Lower leg skin (tissue), 4 donors: ENCODE results near the gene TBC1D22A. TPM values are rescaled to one million over a fixed set of nuclear protein-coding genes. Genes with fewer than 3 reads are reported as not detected.
"Not testable (repeated sequence)": the region's sequence is repeated elsewhere in the genome, so short reads cannot be mapped to it uniquely, and the experiment has no call there.

Source experiments
- DNase-seq, 2 donors: peaks; one replicate each; pipeline ENCODE4 v3.0.0-alpha.2; 2019; ENCODE audit warnings: low spot score in 2 of 2
- H3K4me3 ChIP-seq: fragments of 200-600 bp; sonication (generic); 2 replicates; pipeline ENCODE4 v1.5.1; 2017; ENCODE audit warnings: mild to moderate bottlenecking, low read depth; ENCODE audit not compliant: poor library complexity, severe bottlenecking
- POLR2A ChIP-seq, 2 donors: fragments of 450-650 bp; IDR thresholded peaks; one replicate each; pipeline ENCODE4 v1.6.1; 2016 to 2017; ENCODE audit warnings: antibody characterized with exemption in 2 of 2, mild to moderate bottlenecking in 1 of 2, moderate library complexity in 1 of 2
- WGBS, 2 donors: methylation state at CpG; one replicate each; pipeline ENCODE4 v1.1.5; 2018; 5-methylcytosine and 5-hydroxymethylcytosine counted together
- intact Hi-C: fragments of 100-400 bp; cut with DNase I; formaldehyde crosslinking; loops from one replicate; pipeline ENCODE4 v1.15.0; 2023; ENCODE audit warnings: low total_unique reads
- total RNA-seq, 4 donors: library from RNA; depleted of rRNA; stranded (reverse); fragments of >200 nt; gene quantifications; one replicate each; pipeline ENCODE4 v1.1.0, GENCODE V29; 2016
- TF ChIP-seq, protein P1 (sequence below), 3 donors: fragments of 450-650 bp; IDR thresholded peaks; one replicate each; pipeline ENCODE4 v1.5.1; 2016; ENCODE audit warnings: antibody characterized with exemption in 3 of 3, mild to moderate bottlenecking in 3 of 3, moderate library complexity in 2 of 3

TBC1D22A gene
- total RNA-seq, 4 donors from 2014 or later, result 21.8 to 32.3 (median 31.6) TPM

DNA sequence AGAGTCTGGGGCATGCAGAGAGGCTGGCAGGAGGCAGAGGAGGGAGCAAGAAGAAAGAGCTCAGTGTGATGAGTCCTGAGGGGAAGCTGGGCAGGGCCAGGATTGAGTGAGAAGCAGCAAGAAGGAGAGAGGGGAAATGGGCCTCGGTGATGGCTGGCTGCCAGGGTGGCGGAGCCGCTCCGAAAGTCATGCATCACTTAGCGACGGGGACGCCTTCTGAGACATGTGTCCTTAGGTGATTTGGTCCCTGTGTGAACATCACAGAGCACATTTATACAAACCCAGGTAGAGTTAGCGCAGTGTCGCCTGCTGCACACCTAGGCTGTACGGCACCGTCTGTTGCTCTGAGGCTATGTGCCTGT, 15.1 kb downstream of the TBC1D22A start:
- DNase-seq, result no peak
- intact Hi-C loops, result no loop called here
- WGBS, 2 donors, result 68 to 75% methylated on average over 11 of the region's 11 CpGs
- H3K4me3 ChIP-seq, result no peak overlapping the region
- TF ChIP-seq, protein P1, sequence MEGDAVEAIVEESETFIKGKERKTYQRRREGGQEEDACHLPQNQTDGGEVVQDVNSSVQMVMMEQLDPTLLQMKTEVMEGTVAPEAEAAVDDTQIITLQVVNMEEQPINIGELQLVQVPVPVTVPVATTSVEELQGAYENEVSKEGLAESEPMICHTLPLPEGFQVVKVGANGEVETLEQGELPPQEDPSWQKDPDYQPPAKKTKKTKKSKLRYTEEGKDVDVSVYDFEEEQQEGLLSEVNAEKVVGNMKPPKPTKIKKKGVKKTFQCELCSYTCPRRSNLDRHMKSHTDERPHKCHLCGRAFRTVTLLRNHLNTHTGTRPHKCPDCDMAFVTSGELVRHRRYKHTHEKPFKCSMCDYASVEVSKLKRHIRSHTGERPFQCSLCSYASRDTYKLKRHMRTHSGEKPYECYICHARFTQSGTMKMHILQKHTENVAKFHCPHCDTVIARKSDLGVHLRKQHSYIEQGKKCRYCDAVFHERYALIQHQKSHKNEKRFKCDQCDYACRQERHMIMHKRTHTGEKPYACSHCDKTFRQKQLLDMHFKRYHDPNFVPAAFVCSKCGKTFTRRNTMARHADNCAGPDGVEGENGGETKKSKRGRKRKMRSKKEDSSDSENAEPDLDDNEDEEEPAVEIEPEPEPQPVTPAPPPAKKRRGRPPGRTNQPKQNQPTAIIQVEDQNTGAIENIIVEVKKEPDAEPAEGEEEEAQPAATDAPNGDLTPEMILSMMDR (IDR thresholded peaks at IDR 0.05), result no peak
- TF ChIP-seq POLR2A (IDR thresholded peaks at IDR 0.05), result no peak

DNA sequence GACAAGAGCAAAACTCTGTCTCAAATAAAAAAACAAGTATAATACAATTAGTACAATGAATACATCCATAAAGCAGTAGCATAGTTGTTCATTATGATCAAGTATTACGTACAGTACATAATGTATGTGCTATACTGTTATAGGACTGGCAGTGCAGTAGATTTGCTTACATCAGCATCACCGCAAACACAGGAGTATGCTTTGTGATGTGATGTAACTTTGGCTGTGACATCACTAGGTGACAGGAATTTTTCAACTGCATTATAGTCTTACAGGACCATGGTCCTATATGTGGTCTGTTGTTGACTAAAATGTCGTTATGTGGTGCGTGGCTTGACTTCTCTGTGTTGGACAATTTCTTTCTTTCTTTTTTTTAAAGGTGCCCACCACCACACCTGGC, 16.6 kb downstream of the TBC1D22A start:
- intact Hi-C loops, result no loop called here
- H3K4me3 ChIP-seq, result no peak overlapping the region
- DNase-seq, result no peak
- 96 to 98% methylated on average over 4 of the region's 4 CpGs for WGBS, 2 donors
- no peak for TF ChIP-seq POLR2A (IDR thresholded peaks at IDR 0.05)
- TF ChIP-seq, protein P1 (IDR thresholded peaks at IDR 0.05), result no peak

DNA sequence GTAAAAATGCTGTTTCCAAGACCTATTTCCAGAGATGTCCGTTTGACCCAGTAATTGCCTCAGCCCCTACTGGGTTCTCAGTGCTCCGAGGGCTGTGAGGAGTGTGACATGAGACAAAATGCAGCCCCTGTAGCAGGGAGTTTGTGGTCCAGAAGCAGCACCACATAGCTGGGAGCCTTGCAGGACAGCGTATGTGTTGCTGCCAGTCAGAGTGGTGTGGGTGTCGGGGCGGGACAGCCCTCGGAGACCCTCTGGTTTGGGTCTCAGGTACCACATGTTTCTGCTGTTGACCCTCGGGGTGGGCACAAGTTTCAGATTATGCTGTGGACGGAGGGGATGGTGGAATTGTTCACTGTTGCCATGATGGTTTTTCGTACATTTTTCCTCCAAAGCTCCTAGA, 17.2 kb downstream of the TBC1D22A start:
- 90 to 91% methylated on average over 9 of the region's 9 CpGs for WGBS, 2 donors
- intact Hi-C loops, result no loop called here
- no peak overlapping the region for H3K4me3 ChIP-seq
- TF ChIP-seq, protein P1 (IDR thresholded peaks at IDR 0.05), result no peak
- no peak for TF ChIP-seq POLR2A (IDR thresholded peaks at IDR 0.05)
- DNase-seq, result no peak

DNA sequence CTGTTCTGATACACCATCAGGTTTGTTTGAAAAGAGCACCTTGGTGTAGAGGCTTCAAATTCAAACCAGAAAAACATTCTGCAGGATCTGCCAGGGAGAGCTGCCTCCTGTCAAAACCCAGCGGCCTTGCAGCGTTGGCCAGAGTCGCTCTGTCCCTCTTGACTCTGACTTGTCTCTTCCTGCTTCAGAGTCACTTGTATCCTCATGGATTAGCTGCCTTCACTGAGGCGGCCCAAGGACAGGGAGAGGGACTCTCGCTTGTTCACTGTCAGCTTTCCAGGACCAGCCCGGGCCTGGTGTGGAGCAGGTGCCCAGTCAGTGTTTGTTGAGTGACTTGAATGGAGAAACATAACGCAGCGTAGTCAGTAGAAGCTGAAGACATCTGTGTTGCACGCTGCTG, 18.0 kb downstream of the TBC1D22A start:
- 76 to 78% methylated on average over 9 of the region's 9 CpGs for WGBS, 2 donors
- no peak for DNase-seq
- H3K4me3 ChIP-seq, result no peak overlapping the region
- intact Hi-C loops, result no loop called here
- TF ChIP-seq, protein P1 (IDR thresholded peaks at IDR 0.05), result no peak
- TF ChIP-seq POLR2A (IDR thresholded peaks at IDR 0.05), result no peak

DNA sequence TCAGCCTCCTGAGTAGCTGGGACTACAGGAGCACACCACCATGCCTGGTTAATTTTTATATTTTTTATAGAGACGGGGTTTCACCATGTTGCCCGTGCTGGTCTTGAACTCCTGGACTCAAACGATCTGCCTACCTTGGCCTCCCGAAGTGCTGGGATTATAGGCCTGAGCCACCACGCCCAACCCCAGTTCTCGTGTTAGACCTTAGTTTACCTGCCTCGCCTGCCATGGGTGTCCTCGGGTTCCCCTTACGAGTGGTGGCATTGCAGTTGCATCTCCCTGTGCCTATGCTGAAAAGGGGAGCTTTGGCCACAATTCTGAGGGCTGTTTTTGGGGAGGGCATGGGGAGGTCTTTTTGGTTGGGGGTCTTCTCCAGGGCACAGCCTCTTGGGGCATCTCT, 18.8 kb downstream of the TBC1D22A start:
- no peak for TF ChIP-seq POLR2A (IDR thresholded peaks at IDR 0.05)
- TF ChIP-seq, protein P1 (IDR thresholded peaks at IDR 0.05), result no peak
- intact Hi-C loops, result no loop called here
- no peak for DNase-seq
- 96% methylated on average over 9 of the region's 9 CpGs for WGBS, 2 donors
- H3K4me3 ChIP-seq, result no peak overlapping the region

DNA sequence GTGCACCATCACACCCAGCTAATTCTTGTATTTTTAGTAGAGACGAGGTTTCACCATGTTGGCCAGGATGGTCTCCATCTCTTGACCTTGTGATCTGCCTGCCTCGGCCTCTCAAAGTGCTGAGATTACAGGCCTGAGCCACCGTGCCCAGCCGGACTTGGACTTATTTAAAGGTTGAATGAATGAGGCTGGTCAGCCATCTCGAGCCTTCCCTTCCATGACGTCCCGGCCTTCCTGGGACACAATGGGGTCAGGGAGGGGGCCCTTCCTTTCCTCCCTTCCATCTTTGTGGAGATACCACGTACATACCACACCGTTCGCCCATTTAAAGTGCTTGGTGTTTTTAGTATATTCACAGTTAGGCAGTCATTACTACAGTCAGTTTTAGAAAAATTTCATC, 19.8 kb downstream of the TBC1D22A start:
- DNase-seq, result not testable (repeated sequence)
- 91 to 96% methylated on average over 10 of the region's 10 CpGs for WGBS, 2 donors

More for the DNA sequence above, 19.8 kb downstream of the TBC1D22A start:
- intact Hi-C loops, H3K4me3 ChIP-seq: not testable (repeated sequence)
